HTR-8/SVneo (cell line): Measurements from ENCODE around the gene CDC14B.
"Not testable (repeated sequence)": the region's sequence is repeated elsewhere in the genome, so short reads cannot be mapped to it uniquely, and the experiment has no call there.

Experiments used
- DNase-seq: peaks from one replicate; pipeline ENCODE4 v3.0.0; 2011; ENCODE audit warnings: low spot score, mixed read lengths; ENCODE audit not compliant: insufficient read length
- FAIRE-seq: peaks from 2 replicates; lab custom pipeline; 2011; peaks lifted over from hg19 to GRCh38; lab: Jason Lieb, UNC

CDC14B gene

DNA sequence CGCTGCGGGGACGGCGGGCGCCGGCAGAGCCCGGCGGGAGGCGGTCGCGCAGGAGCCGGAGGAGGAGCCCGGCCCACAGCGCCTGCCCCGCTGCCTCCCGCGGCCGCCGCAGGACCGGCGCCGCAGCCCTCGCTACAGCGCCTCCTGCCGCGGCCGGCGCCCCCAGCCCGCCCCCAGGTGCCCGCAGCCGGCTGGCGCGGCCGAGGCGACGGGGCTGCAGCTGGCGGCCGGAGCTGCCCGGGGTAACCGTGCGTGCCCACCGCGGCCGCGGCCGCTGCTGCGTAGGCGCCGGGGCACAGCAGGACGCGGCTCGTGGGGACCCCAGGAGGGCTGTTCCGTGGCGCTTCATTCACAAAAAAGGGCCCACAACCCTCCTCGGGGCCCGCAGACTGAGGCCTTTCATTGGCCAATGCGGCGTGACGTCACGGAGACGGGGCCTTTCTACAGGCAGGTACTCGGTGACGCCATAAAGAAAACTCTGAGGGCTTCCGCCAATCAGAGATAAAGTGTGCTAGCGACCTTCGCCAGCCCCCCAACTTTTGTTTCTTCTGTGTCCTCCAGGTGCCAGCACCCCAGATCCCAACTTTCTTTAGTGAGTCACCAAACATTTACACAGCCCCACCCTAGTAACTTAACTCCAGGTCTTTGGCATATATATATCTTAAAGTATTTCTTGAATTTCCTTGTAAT is at the start of gene CDC14B:
Gene CDC14B, minus strand, starts transcription at position 353 of the 690 bp plus-strand sequence. CDS start 465 bp downstream, outside the sequence.
- peak; percentile 87 for DNase-seq
- no peak for FAIRE-seq

DNA sequence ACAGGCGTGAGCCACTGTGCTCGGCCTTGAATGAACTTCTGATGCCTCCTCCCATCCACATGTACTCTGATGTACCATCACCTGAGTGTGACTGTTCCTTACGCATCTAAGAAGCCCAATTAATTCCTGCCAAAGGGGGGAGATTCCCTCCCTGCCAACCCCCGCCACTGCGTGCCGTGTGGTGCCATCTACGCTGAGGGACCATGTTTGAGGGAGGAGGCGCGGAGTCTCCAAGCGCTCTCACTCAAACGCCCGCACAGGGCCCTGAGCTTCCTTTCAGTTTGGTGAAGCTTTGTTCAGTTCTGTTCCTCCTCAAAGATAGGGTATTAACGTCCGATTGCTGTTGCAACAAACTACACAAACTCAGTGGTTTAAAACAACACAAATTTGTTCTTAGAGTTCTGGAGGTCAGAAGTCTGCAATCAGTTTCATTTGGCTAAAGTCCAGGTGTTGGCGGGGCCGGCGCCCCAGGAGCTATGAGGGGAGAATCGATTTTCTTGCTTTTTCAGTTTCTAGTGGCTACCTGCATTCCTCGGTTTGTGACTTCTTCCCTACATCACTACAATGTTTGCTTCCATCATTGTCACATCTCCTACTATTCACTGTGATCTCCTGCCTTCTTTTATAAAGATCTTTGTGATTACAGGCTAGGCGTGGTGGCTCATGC is 49.4 kb upstream of the CDC14B start:
- no peak for FAIRE-seq
- DNase-seq, result no peak

DNA sequence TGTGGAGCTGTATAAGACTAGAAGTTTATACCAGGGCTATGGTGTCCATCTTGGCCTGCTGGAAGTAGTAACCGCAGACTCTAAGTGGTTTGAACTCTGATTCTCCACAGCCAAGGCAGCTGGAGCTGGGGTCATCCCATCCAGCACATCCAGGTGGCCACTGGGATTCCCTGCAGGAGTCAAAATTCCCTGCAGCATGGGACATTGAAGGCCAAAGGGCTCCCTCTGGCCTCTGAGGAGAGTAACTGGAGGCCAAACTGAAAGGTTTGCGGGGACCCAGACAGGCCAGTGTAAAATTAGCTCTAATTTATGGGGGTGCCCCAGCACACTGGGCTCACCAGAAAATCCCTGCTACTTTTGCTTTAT is 47.7 kb upstream of the CDC14B start:
- FAIRE-seq, result no peak
- DNase-seq, result no peak

DNA sequence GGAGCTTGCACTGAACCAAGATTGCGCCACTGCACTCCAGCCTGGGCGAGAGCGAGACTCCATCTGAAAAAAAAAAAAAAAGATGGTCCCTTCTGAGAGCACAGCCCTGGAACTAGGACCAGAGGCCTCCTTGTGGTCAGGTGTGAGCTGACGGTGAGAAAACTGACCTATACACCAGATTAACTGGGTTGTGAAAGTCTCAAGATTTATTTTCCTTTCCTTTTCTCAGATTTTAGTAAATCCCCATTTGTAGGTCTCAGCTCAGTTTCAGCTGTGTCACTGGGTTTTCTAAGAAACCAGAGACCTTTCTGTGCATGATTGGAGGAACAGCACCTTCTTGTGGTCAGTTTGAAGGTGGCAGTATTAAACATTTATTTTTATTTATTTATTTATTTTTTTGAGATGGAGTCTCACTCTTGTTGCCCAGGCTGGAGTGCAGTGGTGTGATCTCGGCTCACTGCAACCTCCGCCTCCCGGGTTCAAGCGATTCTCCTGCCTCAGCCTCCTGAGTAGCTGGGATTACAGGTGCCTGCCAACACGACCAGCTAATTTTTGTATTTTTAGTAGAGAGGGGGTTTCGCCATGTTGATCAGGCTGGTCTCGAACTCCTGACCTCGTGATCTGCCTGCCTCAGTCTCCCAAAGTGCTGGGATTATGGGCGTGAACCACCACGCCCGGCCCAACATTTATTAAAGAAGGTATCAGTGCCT is 47.2 kb upstream of the CDC14B start:
- peak; percentile 54 for DNase-seq
- FAIRE-seq, result not testable (repeated sequence)

DNA sequence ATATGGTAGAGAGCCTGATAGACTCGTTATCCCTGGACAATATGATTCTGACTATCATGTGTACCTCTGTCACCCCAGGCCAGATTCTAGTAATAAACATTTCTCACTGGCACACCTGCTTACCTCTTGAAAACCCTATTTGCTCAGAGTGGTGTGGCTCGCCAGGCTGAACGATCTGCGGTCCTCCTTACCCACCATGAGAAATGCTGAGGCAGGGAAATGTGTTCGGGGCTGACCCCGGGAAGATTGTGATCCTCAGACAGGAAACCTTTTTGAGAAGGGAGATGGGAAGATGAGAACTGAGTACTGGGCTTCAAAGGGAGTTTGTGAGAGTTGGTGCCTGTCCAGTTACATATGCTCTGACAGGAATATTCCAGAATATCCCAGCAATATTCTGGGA is 46.1 kb upstream of the CDC14B start:
- FAIRE-seq (no peak), DNase-seq (no peak)

DNA sequence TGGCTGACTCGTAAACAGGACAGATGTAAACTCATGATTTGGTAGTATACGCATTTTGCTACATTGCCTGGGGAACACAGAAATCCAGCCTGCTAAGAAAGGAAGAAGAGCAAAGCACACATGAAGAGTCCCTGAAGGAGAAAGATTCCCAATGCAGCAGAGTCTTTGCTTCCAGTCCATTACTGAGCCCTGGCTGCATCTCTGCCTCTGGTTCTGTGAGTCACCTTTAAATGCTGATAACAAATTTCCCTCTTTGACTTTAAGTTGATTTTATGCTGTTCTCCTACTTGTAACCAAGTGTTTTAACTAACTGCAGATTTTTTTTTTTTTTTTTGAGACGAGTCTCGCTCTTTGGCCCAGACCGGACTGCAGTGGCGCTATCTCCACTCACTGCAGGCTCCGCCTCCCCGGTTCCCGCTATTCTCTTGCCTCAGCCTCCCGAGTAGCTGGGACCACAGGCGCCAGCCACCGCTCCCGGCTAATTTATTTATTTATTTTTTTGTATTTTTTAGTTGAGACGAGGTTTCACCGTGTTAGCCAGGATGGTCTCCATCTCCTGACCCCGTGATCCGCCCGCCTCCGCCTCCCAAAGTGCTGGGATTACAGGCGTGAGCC is 44.0 kb upstream of the CDC14B start:
- FAIRE-seq (no peak), DNase-seq (no peak)

DNA sequence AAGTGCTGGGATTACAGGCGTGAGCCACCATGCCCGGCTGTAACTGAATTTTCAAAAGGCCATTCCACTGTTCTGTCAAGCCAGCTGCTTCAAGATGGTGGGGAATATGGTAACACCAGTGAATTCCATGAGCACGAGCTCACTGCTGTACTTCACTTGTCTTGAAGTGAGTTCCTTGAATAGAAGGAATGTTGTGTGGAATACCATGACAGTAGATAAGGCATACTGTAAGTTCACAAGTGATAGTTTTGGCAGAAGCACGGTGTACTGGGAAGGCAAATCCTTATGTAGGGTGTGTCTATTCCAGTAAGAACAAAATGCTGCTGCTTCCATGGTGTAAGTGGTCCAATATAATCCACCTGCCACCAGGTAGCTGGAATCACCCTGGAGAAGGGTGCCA is 42.1 kb upstream of the CDC14B start:
- DNase-seq (no peak), FAIRE-seq (no peak)

DNA sequence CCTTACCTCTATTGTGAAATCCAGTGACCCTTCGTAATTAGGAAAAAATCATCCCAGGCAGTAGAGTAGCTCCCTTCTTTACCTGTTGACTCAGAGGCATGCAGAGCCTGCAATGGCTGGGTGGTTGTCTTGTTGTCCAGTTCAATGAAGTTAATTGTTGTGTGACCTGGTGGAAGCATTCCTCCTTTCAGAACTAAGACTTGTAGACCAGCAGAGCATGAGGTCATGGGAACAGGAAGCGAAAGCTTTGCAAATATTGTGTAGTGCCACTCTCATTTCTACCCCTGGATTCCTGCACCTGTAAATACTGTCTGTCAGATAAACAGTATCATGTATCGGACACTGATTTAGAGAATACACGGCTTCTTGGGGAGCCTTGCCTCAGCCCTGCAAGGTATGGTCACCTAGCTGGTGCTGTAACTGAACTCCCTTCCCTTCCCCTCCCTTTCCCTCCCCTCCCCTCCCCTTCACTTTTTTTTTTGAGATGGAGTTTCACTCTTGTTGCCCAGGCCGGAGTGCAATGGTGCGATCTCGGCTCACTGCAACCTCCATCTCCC is 41.1 kb upstream of the CDC14B start:
- FAIRE-seq, result no peak
- no peak for DNase-seq

DNA sequence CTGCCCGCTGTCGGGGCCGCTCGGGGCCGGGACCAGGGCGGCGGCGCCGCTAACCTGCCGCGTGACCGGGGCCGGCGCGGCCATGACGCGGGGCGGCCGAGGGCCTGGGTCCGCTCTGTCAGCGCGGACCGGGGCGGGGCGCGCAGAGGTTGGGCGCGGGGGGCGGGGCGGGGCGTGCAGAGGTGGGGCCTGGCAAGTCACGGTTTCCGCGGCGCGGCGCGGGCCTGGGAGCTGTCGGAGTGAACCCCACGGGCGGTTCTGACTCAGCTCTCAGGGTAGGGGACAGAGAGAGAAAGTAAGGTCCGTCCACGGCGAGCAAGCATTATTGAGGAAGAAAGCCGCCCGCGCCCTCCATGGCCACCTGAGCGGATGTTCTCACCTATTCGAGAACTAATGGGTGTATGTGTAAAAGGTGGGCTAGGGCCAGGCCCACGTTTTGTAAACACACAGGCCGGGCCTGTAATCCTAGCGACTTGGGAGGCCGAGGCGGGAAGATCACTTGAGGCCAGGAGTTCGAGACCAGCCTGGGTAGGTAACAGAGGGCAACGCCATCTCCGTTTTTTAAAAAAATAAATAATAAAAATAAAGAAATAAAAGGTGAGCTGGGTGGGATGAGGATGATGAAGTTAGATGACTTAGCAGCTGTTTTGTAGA is 35.7 kb upstream of the CDC14B start, which contains the start of gene PRXL2C:
Gene PRXL2C, minus strand, starts transcription at position 120 of the 654 bp plus-strand sequence. Its CDS starts 36 bp downstream, at position 84.
- FAIRE-seq, result no peak
- DNase-seq, result peak; percentile 52

DNA sequence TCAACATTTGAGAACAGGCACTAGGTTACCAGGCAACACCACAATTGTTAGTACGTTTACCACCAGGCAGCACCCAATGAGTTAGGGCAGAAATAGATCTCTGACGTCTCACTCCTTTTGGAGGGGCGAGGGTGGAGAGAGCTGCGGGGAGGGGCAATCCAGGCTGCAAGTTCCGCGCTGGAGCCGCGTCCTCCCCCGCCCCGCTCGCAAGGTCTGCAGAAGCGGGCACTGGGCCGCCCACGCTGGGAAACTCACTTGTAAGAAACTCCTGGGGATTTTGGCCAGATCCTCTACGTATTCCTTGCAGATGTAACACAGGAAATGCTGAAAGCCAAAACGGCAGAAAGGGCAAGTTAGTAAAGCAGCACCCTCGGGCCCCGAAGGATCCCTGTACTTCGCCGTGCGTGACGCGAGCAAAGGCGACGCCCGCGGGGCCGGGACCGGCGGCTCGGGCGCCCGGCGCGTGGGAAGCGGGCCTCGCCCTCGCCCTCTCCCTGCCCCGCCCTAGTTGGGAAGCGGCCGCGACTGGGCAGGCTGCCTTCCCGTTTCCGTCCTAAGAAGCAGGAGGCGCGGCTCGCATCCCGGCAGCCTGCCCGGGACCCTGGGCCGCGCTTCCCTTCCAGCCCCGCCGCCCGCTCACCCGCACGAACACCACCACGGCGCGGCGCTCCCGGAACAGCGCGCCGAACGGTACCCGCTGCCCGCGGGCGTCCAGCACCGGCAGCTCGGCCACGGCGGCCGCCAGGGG is 35.0 kb upstream of the CDC14B start:
- FAIRE-seq (peak; percentile 42), DNase-seq (peak; percentile 60)

DNA sequence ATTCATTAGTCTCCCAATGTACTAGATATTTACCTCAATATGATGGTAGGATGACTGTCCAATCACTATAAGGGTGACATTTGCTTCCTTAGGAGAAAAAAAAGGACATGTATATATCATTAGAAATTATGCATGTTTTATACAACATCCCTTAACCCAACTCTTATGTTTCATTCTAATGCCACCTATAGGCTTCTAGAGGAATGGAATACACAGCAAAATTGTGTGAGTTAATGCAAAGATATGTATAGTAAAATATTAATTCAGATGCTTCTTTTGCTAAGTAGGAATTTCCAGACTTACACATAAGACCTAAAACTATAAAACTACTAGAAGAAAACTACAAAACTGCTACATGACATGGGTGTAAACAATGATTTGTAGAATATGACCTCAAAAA is 32.0 kb upstream of the CDC14B start:
- DNase-seq (no peak), FAIRE-seq (no peak)

DNA sequence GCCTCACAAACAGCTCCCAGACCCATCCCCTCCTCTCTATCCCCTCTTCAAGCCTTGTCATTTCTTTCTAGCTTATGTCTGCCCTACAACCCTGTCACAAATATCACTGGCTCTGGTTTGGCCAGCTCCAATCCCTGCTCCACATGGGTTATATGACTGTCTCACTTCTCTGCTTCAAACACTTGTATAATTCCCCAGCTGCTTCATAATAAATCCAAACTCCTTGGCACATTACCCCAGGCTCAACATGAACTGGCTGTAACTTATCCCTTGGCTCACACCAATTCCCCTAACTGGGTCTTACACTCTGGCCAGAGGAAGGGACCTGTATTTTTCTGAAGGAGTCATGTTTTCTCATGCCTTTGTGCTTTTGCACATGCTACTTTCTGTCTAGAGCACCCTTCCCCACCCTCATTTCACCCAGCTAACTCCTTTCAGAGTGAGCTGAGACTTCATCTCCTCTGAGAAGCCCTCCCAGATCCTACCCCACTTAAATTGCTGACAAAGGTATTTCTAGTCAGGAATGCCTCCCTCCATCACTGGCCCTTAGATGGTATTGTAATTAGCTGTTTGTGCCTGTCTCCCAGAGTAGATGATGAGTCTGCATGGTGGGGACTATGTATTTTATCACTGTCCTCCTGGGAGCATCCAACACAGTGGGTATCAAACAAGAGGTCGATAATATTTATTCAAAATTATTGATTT is 30.1 kb upstream of the CDC14B start:
- FAIRE-seq (no peak), DNase-seq (no peak)

DNA sequence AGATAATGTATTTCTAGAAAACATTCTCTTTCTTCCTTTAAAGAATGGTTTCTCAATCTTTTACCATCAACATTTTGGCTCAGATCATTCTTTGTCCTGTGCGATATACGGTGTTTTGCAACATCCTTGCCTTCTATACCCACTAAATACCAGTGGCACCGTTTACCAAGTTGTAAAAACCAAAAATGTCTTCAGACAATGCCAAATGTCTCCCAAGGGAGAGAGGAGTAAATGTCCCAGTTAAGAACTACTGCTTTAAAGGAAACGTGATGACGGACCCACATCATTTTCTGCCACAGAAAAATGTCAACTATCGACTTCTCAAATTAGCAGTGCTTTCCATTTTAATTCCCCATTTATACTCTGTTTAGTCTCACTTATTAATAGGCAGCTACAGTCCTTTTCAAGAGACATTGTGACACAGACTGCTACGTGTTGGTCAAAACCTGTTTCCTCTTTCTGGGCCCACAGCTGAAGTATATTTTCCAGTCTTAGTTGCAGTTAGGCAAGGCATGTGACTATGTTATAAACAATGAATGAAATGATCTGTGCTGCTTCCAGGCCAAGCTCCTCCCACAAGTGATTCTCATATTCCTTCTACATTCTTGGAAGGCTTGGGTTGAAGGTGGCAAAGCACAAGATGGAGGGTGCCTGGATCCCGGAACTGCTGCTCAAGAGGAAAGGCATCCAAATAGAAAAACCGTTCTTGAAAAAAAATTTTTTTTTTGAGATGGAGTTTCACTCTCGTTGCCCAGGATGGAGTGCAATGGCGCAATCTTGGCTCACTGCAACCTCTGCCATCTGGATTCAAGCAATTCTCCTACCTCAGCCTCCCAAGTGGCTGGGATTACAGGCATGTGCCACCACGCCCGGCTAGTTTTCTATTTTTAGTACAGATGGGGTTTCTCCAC is 26.7 kb upstream of the CDC14B start:
- no peak for FAIRE-seq
- DNase-seq, result no peak

DNA sequence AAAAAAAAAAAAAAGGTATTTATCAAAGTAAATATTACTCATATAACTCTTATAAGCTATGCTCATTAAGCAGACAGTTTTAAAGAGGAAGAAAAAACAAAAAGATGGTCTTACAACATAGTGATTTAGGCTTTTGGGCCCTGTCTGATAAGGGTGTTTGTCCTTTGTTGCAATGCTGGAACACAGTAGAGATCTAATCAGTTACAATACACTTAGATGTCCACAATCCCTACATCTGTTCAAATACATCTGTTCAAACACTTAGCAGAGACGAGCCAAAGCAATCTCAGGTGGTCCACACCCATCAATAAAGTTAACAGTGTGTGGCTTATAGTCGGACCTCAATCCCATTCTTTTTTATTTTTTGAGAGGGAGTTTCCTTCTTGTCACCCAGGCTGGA is 24.5 kb upstream of the CDC14B start:
- DNase-seq, result no peak
- no peak for FAIRE-seq

DNA sequence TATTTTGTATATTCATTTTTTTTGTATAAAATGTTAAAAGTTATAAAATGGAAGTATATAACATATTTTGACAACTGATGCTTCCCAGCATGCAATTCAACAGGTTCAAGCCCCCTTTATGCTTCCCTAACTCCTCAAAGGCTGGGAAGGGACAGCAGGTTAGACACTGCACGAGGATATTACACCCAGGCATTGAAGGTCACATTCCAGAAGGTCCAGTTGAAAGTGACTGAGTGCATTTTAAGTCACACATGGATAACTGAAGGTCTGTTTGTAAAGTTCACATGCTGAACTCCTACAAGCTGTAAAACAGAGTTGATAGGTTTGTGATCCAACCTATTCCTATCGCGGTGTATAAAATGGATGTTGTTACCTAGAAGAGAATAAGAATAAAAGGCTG is 21.9 kb upstream of the CDC14B start:
- DNase-seq (no peak), FAIRE-seq (no peak)

DNA sequence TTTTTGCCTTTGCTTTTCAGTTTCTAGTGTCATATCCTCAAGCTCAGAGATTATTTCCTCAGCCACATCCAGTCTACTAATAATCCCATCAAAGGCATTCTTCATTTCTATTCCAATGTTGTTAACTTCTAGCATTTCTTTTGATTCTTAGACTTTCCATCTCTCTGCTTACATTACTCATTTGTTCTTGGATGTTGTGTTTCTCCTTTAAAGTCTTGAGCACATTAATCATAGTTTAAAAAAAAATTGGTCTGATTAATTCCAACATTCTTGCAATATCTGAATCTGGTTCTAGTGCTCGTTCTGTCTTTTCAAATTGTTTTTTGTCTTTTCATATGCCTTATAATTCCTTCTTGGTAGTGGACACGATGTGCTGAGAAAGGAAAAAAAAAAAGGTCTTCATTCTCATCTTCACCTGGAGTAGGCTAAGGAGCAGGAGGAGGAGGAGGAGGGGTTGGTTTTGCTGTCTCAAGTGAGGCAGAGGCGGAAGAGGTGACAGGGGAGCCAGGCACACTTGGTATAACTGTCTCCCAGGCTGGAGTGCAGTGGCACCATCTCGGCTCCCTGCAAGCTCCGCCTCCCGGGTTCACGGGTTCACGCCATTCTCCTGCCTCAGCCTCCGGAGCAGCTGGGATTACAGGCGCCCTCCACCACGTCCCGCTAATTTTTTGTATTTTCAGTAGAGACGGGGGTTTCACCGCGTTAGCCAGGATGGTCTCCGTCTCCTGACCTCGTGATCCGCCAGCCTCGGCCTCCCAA is 19.1 kb upstream of the CDC14B start:
- no peak for DNase-seq
- no peak for FAIRE-seq

DNA sequence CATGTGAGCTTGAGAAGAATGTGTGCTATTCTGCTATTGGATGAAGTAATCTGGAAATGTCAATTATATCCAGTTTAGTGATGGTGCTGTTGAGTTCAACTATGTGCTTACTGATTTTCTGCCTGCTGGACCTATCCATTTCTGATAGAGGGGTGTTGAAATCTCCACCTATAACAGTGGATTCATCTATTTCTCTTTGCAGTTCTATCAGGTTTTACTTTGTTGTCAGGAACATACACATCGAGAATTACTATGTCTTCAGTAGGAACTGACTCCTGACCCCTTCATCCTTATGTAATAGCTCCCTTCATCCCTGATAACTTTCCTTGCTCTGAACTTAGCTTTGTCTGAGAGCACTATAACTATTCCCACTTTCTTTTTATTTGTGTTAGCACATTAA is 16.7 kb upstream of the CDC14B start:
- no peak for FAIRE-seq
- no peak for DNase-seq
